ENCODE data around the gene ARHGEF26.

The ARHGEF26 gene

DNA sequence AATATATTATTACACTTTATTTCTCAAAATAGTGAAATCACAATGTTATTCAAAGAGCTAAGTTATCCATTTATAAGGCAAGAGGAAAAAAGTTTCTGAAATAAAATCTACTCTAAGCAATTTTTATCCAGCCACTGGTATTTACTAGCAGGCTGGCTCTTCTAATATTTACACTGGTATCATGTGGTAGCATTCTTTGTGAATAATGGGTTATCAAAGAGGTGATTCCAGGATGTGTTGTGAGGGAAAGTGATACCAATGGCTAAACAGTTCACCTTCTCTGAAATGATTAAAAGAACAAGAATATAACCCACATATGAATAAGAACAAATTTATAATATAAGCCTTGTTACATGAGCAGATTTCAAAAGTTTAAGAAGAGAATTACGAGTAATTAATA lies 159.0 kb downstream of the ARHGEF26 start:
- DNase-seq (ENCODE audit: insufficient read length, low spot score) (no peak), FAIRE-seq (no peak)
- no peak for TF ChIP-seq TAF1 (IDR thresholded peaks at IDR 0.05; ENCODE audit: low read depth, low read length)
- no peak for TF ChIP-seq SPI1 (IDR thresholded peaks at IDR 0.05; ENCODE audit: low read depth, low read length)
- TF ChIP-seq POLR2AphosphoS5 (IDR thresholded peaks at IDR 0.05; ENCODE audit: low read depth, low read length), result no peak
- TF ChIP-seq POU2F2 (IDR thresholded peaks at IDR 0.05; ENCODE audit: low read depth, low read length), result no peak
- no peak for TF ChIP-seq PAX5 (IDR thresholded peaks at IDR 0.05; ENCODE audit: insufficient read depth, low read length, severe bottlenecking)
- TF ChIP-seq POLR2A (IDR thresholded peaks at IDR 0.05; ENCODE audit: low read depth, low read length), result no peak

- DNase-seq (ENCODE audit: insufficient read length, low spot score), result no peak
- FAIRE-seq, result no peak
- no peak for TF ChIP-seq POU2F2 (IDR thresholded peaks at IDR 0.05; ENCODE audit: low read depth, low read length)
- TF ChIP-seq TAF1 (IDR thresholded peaks at IDR 0.05; ENCODE audit: low read depth, low read length), result no peak
- TF ChIP-seq SPI1 (IDR thresholded peaks at IDR 0.05; ENCODE audit: low read depth, low read length), result no peak
- TF ChIP-seq POLR2AphosphoS5 (IDR thresholded peaks at IDR 0.05; ENCODE audit: low read depth, low read length), result no peak
- no peak for TF ChIP-seq PAX5 (IDR thresholded peaks at IDR 0.05; ENCODE audit: insufficient read depth, low read length, severe bottlenecking)
- TF ChIP-seq POLR2A (IDR thresholded peaks at IDR 0.05; ENCODE audit: low read depth, low read length), result no peak
These were observed 164.0 kb downstream of the ARHGEF26 start for GRCh38 chr3:154285221-154285620.

DNA sequence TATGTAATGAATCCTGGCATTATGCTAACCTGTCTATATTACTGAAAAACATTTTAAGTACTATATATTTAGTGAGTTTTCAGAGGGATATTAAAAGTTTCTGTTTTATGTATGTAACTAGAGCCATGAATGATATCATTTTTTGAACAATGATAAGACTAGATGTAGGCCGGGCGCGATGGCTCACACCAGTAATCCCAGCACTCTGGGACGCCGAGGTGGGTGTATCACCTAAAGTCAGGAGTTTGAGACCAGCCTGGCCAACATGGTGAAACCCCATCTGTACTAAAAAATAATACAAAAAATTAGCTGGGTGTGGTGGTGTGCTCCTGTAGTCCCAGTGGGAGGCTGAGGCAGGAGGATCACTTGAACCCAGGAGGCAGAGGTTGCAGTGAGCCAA lies 169.0 kb downstream of the ARHGEF26 start:
- FAIRE-seq, result no peak
- no peak for DNase-seq (ENCODE audit: insufficient read length, low spot score)

GRCh38 chr3:154294016-154294415 lies 172.8 kb downstream of the ARHGEF26 start:
- DNase-seq (ENCODE audit: insufficient read length, low spot score), result no peak
- TF ChIP-seq SPI1 (IDR thresholded peaks at IDR 0.05; ENCODE audit: low read depth, low read length), result no peak
- no peak for FAIRE-seq

More for the DNA sequence above, 169.0 kb downstream of the ARHGEF26 start:
- no peak for TF ChIP-seq POLR2A (IDR thresholded peaks at IDR 0.05; ENCODE audit: low read depth, low read length)
- TF ChIP-seq POU2F2 (IDR thresholded peaks at IDR 0.05; ENCODE audit: low read depth, low read length), result no peak
- no peak for TF ChIP-seq SPI1 (IDR thresholded peaks at IDR 0.05; ENCODE audit: low read depth, low read length)
- no peak for TF ChIP-seq POLR2AphosphoS5 (IDR thresholded peaks at IDR 0.05; ENCODE audit: low read depth, low read length)
- no peak for TF ChIP-seq TAF1 (IDR thresholded peaks at IDR 0.05; ENCODE audit: low read depth, low read length)
- no peak for TF ChIP-seq PAX5 (IDR thresholded peaks at IDR 0.05; ENCODE audit: insufficient read depth, low read length, severe bottlenecking)

- DNase-seq (ENCODE audit: insufficient read length, low spot score) (no peak), FAIRE-seq (no peak)
- TF ChIP-seq TAF1 (IDR thresholded peaks at IDR 0.05; ENCODE audit: low read depth, low read length), result no peak
- no peak for TF ChIP-seq PAX5 (IDR thresholded peaks at IDR 0.05; ENCODE audit: insufficient read depth, low read length, severe bottlenecking)
- TF ChIP-seq POLR2AphosphoS5 (IDR thresholded peaks at IDR 0.05; ENCODE audit: low read depth, low read length), result no peak
- TF ChIP-seq POLR2A (IDR thresholded peaks at IDR 0.05; ENCODE audit: low read depth, low read length), result no peak
- TF ChIP-seq POU2F2 (IDR thresholded peaks at IDR 0.05; ENCODE audit: low read depth, low read length), result no peak
- TF ChIP-seq SPI1 (IDR thresholded peaks at IDR 0.05; ENCODE audit: low read depth, low read length), result no peak
These were observed 180.4 kb downstream of the ARHGEF26 start for GRCh38 chr3:154301561-154301960.

- no peak for DNase-seq (ENCODE audit: insufficient read length, low spot score)
- no peak for FAIRE-seq
- TF ChIP-seq POU2F2 (IDR thresholded peaks at IDR 0.05; ENCODE audit: low read depth, low read length) (no peak), POLR2AphosphoS5 (IDR thresholded peaks at IDR 0.05; ENCODE audit: low read depth, low read length) (no peak), PAX5 (IDR thresholded peaks at IDR 0.05; ENCODE audit: insufficient read depth, low read length, severe bottlenecking) (no peak), TAF1 (IDR thresholded peaks at IDR 0.05; ENCODE audit: low read depth, low read length) (no peak), POLR2A (IDR thresholded peaks at IDR 0.05; ENCODE audit: low read depth, low read length) (no peak), SPI1 (IDR thresholded peaks at IDR 0.05; ENCODE audit: low read depth, low read length) (no peak)
These were observed 183.1 kb downstream of the ARHGEF26 start for GRCh38 chr3:154304116-154304786.

DNA sequence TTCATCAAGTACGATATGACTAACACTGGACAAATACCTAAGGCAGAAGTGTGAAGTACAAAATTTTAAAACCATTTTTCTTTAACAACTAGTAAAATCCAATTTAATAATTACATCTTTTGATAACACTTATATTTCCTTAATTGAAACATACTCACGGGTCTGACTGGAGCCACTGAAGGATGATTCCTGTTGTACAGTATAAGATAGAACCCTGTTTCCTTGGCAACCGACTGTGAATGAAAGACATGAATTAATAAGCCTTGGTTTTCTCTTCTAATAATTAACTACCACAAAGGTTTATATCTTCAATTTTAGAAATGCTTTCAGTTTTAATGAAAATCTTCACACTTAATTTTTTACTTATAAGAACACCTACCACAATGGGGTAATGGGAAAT lies 183.7 kb downstream of the ARHGEF26 start:
- DNase-seq (ENCODE audit: insufficient read length, low spot score), result no peak
- no peak for FAIRE-seq
- TF ChIP-seq SPI1 (IDR thresholded peaks at IDR 0.05; ENCODE audit: low read depth, low read length), result no peak
- TF ChIP-seq PAX5 (IDR thresholded peaks at IDR 0.05; ENCODE audit: insufficient read depth, low read length, severe bottlenecking), result no peak

DNA sequence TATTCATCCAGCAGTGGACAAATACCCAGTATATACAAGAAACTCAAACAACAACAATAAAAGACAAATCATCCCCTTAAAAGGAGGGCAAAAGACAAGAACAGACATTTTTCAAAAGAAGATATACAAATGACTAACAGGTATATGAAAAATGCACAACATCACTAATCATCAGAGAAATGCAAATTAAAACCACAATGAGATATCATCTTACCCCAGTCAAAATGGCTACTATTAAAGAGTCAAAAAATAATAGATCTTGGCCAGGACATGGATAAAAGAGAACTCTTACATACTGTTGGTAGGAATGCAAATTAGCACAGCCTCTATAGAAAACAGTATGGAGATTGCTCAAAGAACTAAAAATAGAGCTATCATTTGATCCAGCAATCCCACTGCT lies 186.2 kb downstream of the ARHGEF26 start:
- no peak for DNase-seq (ENCODE audit: insufficient read length, low spot score)
- FAIRE-seq, result no peak
- TF ChIP-seq POLR2A (IDR thresholded peaks at IDR 0.05; ENCODE audit: low read depth, low read length) (no peak), TAF1 (IDR thresholded peaks at IDR 0.05; ENCODE audit: low read depth, low read length) (no peak), PAX5 (IDR thresholded peaks at IDR 0.05; ENCODE audit: insufficient read depth, low read length, severe bottlenecking) (no peak), SPI1 (IDR thresholded peaks at IDR 0.05; ENCODE audit: low read depth, low read length) (no peak), POLR2AphosphoS5 (IDR thresholded peaks at IDR 0.05; ENCODE audit: low read depth, low read length) (no peak), POU2F2 (IDR thresholded peaks at IDR 0.05; ENCODE audit: low read depth, low read length) (no peak)
